PC-9 (cell line): ENCODE measurements around the gene HES3. TPM values are rescaled to one million over a fixed set of nuclear protein-coding genes. Genes with fewer than 3 reads are reported as not detected.

Experiments
- BruUV-seq: library from RNA; stranded (reverse); fragments of 400-500 nt; replicated peaks from 2 replicates; lab custom pipeline; 2021; lab: Mats Ljungman, UMichigan
- CTCF ChIA-PET: fragments of 300-600 bp; sonication (Branson Sonifier 250); formaldehyde crosslinking; loops from one replicate; lab custom pipeline; 2022; ENCODE audit warnings: antibody characterized with exemption; lab: Charles Lee
- POLR2A ChIA-PET: fragments of 300-600 bp; sonication (Branson Sonifier 250); formaldehyde crosslinking; loops from one replicate; lab custom pipeline; 2022; ENCODE audit warnings: antibody characterized with exemption; ENCODE audit not compliant: unreplicated experiment; lab: Charles Lee
- DNase-seq, 2 experiments: peaks; one replicate each; pipeline versions ENCODE4 v3.0.0 to v3.0.0-alpha.2; 2015 to 2022; ENCODE audit warnings: mixed read lengths in 1 of 2
- H2AFZ ChIP-seq: fragments of 200-600 bp; sonication (generic); 2 replicates; pipeline ENCODE4 v1.8.1; 2017; ENCODE audit warnings: antibody characterized with exemption
- H3F3A ChIP-seq: fragments of 200-600 bp; sonication (generic); 2 replicates; pipeline ENCODE4 v1.8.1; 2017; ENCODE audit warnings: antibody characterized with exemption, mild to moderate bottlenecking, low read depth; ENCODE audit not compliant: insufficient read depth
- H3K27ac ChIP-seq: fragments of 200-600 bp; sonication (generic); 2 replicates; pipeline ENCODE4 v1.6.1; 2016; ENCODE audit warnings: mixed run types
- H3K27me3 ChIP-seq: fragments of 200-600 bp; sonication (generic); 2 replicates; pipeline ENCODE4 v1.6.1; 2016; ENCODE audit warnings: low read depth, mixed run types; ENCODE audit not compliant: insufficient read depth
- H3K36me3 ChIP-seq: fragments of 200-600 bp; sonication (generic); 2 replicates; pipeline ENCODE4 v1.6.1; 2016; ENCODE audit warnings: low read depth, mixed run types
- H3K4me1 ChIP-seq: fragments of 200-600 bp; sonication (generic); replicated peaks from 2 replicates; pipeline ENCODE4 v1.6.1; 2016; ENCODE audit warnings: mixed run types; ENCODE audit not compliant: insufficient read depth
- H3K4me2 ChIP-seq: fragments of 200-600 bp; sonication (generic); 2 replicates; pipeline ENCODE4 v1.6.1; 2017; ENCODE audit warnings: mixed run types
- H3K4me3 ChIP-seq: fragments of 200-600 bp; sonication (generic); 2 replicates; pipeline ENCODE4 v1.6.1; 2016; ENCODE audit warnings: mixed run types
- H3K79me2 ChIP-seq: fragments of 200-600 bp; sonication (generic); 2 replicates; pipeline ENCODE4 v1.6.1; 2017; ENCODE audit warnings: low read depth, mixed run types
- H3K9me2 ChIP-seq: fragments of 200-600 bp; sonication (generic); 2 replicates; pipeline ENCODE4 v1.8.1; 2017; ENCODE audit warnings: mild to moderate bottlenecking; ENCODE audit not compliant: insufficient read depth
- H3K9me3 ChIP-seq: fragments of 200-600 bp; sonication (generic); 2 replicates; pipeline ENCODE4 v1.8.1; 2016; ENCODE audit warnings: low read depth; ENCODE audit not compliant: insufficient read depth
- H4K20me1 ChIP-seq: fragments of 200-600 bp; sonication (generic); 2 replicates; pipeline ENCODE4 v1.8.1; 2017; ENCODE audit not compliant: insufficient read depth
- CTCF ChIP-seq: fragments of 200-600 bp; sonication (generic); conservative IDR thresholded peaks from 2 replicates; pipeline ENCODE4 v1.6.1; 2017; ENCODE audit warnings: mixed run types, antibody characterized with exemption, mild to moderate bottlenecking, moderate library complexity
- EZH2 ChIP-seq: fragments of 200-600 bp; sonication (generic); IDR thresholded peaks from 2 replicates; pipeline ENCODE4 v1.8.0; 2017; ENCODE audit warnings: antibody characterized with exemption, low read depth
- intact Hi-C: fragments of 100-400 bp; cut with micrococcal nuclease; formaldehyde crosslinking; loops from one replicate; pipeline ENCODE4 v1.10.0; 2022; ENCODE audit not compliant: unreplicated experiment
- total RNA-seq: library from RNA; stranded (reverse); gene quantifications from 2 replicates; pipeline ENCODE4 v1.2.3, GENCODE V29; 2021

The HES3 gene
- total RNA-seq, 1 experiment from 2014 or later = not detected

GRCh38 chr1:6275826-6276782 lies 32.1 kb downstream of the HES3 start:
- Histone ChIP-seq H3K27me3 (no peaks in the 10 kb centered on the region), H3K9me3 (no peaks in the 10 kb centered on the region), H3K9me2 (no peaks in the 10 kb centered on the region), H4K20me1 (no peaks in the 10 kb centered on the region), H3F3A (no peaks in the 10 kb centered on the region), H3K4me3 (no peak overlapping the region), H2AFZ (no peak overlapping the region), H3K27ac (no peak overlapping the region), H3K4me2 (no peak overlapping the region), H3K36me3 (no peaks in the 10 kb centered on the region), H3K79me2 (no peaks in the 10 kb centered on the region), H3K4me1 (no peaks in the 10 kb centered on the region)
- DNase-seq = no peak
- TF ChIP-seq CTCF (no peak), EZH2 (no peak)
- CTCF ChIA-PET = interaction anchor here (0.5 kb wide), 1 partner anchor 59 kb away, joined by 8 read pairs; no protein-coding TSS in a partner anchor
- intact Hi-C loops = no loop called here
- POLR2A ChIA-PET = no interaction called here
- no TSS peak for BruUV-seq

GRCh38 chr1:6276811-6277555 lies 33.0 kb downstream of the HES3 start:
- no peaks in the 10 kb centered on the region for H3K79me2 ChIP-seq
- ChIA-PET CTCF (no interaction called here), POLR2A (no interaction called here)
- no peaks in the 10 kb centered on the region for H4K20me1 ChIP-seq
- intact Hi-C loops = no loop called here
- no peak overlapping the region for H2AFZ ChIP-seq
- TF ChIP-seq EZH2 (no peak), CTCF (no peak)
- H3K4me1 ChIP-seq = no peaks in the 10 kb centered on the region
- H3K9me3 ChIP-seq = no peaks in the 10 kb centered on the region
- H3F3A ChIP-seq = no peaks in the 10 kb centered on the region
- H3K9me2 ChIP-seq = no peaks in the 10 kb centered on the region
- H3K27me3 ChIP-seq = no peaks in the 10 kb centered on the region
- no TSS peak for BruUV-seq
- no peak overlapping the region for H3K4me3 ChIP-seq
- no peak overlapping the region for H3K4me2 ChIP-seq
- H3K27ac ChIP-seq = no peak overlapping the region
- DNase-seq = no peak
- no peaks in the 10 kb centered on the region for H3K36me3 ChIP-seq

GRCh38 chr1:6278263-6278662 lies 34.3 kb downstream of the HES3 start:
- CTCF ChIA-PET = no interaction called here
- Histone ChIP-seq H3F3A (no peaks in the 10 kb centered on the region), H3K4me3 (no peak overlapping the region), H3K27ac (no peak overlapping the region), H3K9me3 (no peaks in the 10 kb centered on the region), H3K4me1 (no peaks in the 10 kb centered on the region), H3K4me2 (no peak overlapping the region), H2AFZ (no peak overlapping the region), H3K36me3 (no peaks in the 10 kb centered on the region), H3K9me2 (no peaks in the 10 kb centered on the region), H3K27me3 (no peaks in the 10 kb centered on the region), H4K20me1 (no peaks in the 10 kb centered on the region), H3K79me2 (no peaks in the 10 kb centered on the region)
- no peak for TF ChIP-seq CTCF
- TF ChIP-seq EZH2 = no peak
- intact Hi-C loops = no loop called here
- no TSS peak for BruUV-seq
- POLR2A ChIA-PET = no interaction called here
- no peak for DNase-seq
